ENCODE measurements around the gene HBM.
"Not testable (repeated sequence)": the region's sequence is repeated elsewhere in the genome, so short reads cannot be mapped to it uniquely, and the experiment has no call there.

Gene HBM

DNA sequence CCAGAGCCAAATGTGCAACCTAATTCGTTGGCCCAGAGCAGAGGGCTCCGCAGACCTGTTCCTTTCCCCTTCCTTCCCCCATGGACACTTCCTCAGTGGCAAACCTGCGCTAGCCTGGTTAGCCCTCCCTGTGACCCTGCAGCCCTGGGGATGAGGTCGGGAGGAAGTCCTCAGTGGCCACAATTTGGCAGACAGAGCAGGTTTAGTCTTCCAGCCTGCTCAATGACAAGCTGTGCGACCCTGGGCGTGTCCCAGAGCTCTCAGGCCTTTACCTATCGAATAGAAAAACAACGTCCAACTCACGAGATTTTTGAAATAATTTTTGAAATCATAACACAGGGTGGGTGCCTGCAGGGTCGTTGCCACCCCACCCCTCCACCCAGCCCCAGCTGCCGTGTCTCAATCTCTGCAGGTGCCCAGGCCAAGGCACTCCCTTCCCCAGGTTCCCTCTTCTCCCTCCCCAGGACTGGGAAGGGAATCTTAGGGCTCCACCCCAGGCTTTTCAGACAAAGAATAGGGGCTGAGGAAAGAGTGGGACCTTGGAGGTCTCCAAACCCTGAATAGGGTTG lies 1.4 kb downstream of the HBM start:
- DNase-seq (ENCODE audit: extremely low read depth in 1 of 2, low read depth in 1 of 2): no peak

DNA sequence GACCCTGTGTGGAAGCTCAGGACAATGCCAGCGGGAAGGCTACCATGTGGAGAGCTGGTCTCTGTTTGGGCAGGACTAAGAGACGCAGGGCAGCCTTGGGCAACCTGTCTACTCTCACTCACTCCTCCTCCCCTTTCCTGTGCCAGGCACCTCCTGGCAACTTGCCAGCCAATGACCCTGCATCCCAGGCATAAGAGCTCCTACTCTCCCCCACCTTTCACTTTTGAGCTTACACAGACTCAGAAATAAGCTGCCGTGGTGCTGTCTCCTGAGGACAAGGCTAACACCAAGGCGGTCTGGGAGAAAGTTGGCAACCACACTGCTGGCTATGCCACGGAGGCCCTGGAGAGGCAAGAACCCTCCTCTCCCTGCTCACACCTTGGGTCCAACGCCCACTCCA lies 2.6 kb downstream of the HBM start:
- no peak for DNase-seq (ENCODE audit: extremely low read depth in 1 of 2, low read depth in 1 of 2)

DNA sequence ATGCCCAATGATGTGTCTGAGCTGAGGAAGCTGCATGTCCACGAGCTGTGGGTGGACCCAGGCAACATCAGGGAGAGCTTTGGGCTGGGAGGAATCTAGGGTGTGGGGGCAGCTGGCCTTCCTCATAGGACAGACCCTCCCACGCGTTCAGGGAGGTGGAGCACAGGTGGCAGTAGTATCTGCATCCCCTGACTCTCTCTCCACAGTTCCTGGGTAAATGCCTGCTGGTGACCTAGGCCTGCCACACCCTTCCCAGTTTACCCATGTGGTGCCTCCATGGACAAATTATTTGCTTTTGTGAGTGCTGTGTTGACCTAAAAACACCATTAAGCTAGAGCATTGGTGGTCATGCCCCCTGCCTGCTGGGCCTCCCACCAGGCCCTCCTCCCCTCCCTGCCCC lies 3.2 kb downstream of the HBM start:
- DNase-seq (ENCODE audit: extremely low read depth in 1 of 2, low read depth in 1 of 2): no peak

DNA sequence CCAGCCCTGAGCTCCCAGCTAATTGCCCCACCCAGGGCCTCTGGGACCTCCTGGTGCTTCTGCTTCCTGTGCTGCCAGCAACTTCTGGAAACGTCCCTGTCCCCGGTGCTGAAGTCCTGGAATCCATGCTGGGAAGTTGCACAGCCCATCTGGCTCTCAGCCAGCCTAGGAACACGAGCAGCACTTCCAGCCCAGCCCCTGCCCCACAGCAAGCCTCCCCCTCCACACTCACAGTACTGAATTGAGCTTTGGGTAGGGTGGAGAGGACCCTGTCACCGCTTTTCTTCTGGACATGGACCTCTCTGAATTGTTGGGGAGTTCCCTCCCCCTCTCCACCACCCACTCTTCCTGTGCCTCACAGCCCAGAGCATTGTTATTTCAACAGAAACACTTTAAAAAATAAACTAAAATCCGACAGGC lies 4.3 kb downstream of the HBM start:
- not testable (repeated sequence) for DNase-seq (ENCODE audit: extremely low read depth in 1 of 2, low read depth in 1 of 2)

DNA sequence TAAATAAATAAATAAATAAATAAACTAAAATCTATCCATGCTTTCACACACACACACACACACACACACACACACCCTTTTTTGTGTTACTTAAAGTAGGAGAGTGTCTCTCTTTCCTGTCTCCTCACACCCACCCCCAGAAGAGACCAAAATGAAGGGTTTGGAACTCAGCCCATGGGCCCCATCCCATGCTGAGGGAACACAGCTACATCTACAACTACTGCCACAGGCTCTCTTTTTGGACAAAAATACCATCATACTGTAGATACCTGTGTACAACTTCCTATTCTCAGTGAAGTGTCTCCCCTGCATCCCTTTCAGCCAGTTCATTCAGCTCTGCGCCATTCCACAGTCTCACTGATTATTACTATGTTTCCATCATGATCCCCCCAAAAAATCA lies 5.0 kb downstream of the HBM start:
- DNase-seq (ENCODE audit: extremely low read depth in 1 of 2, low read depth in 1 of 2): no peak

DNA sequence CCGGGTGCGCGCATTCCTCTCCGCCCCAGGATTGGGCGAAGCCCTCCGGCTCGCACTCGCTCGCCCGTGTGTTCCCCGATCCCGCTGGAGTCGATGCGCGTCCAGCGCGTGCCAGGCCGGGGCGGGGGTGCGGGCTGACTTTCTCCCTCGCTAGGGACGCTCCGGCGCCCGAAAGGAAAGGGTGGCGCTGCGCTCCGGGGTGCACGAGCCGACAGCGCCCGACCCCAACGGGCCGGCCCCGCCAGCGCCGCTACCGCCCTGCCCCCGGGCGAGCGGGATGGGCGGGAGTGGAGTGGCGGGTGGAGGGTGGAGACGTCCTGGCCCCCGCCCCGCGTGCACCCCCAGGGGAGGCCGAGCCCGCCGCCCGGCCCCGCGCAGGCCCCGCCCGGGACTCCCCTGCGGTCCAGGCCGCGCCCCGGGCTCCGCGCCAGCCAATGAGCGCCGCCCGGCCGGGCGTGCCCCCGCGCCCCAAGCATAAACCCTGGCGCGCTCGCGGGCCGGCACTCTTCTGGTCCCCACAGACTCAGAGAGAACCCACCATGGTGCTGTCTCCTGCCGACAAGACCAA lies 6.7 kb downstream of the HBM start, which contains the start of gene HBA2:
Gene HBA2 (plus strand): TSS at position 503 of the 568 bp plus-strand sequence. CDS start 37 bp downstream, at position 540.
- not testable (repeated sequence) for DNase-seq (ENCODE audit: extremely low read depth in 1 of 2, low read depth in 1 of 2)

DNA sequence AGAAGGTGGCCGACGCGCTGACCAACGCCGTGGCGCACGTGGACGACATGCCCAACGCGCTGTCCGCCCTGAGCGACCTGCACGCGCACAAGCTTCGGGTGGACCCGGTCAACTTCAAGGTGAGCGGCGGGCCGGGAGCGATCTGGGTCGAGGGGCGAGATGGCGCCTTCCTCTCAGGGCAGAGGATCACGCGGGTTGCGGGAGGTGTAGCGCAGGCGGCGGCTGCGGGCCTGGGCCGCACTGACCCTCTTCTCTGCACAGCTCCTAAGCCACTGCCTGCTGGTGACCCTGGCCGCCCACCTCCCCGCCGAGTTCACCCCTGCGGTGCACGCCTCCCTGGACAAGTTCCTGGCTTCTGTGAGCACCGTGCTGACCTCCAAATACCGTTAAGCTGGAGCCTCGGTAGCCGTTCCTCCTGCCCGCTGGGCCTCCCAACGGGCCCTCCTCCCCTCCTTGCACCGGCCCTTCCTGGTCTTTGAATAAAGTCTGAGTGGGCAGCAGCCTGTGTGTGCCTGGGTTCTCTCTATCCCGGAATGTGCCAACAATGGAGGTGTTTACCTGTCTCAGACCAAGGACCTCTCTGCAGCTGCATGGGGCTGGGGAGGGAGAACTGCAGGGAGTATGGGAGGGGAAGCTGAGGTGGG lies 7.6 kb downstream of the HBM start:
- DNase-seq (ENCODE audit: extremely low read depth in 1 of 2, low read depth in 1 of 2): not testable (repeated sequence)

DNA sequence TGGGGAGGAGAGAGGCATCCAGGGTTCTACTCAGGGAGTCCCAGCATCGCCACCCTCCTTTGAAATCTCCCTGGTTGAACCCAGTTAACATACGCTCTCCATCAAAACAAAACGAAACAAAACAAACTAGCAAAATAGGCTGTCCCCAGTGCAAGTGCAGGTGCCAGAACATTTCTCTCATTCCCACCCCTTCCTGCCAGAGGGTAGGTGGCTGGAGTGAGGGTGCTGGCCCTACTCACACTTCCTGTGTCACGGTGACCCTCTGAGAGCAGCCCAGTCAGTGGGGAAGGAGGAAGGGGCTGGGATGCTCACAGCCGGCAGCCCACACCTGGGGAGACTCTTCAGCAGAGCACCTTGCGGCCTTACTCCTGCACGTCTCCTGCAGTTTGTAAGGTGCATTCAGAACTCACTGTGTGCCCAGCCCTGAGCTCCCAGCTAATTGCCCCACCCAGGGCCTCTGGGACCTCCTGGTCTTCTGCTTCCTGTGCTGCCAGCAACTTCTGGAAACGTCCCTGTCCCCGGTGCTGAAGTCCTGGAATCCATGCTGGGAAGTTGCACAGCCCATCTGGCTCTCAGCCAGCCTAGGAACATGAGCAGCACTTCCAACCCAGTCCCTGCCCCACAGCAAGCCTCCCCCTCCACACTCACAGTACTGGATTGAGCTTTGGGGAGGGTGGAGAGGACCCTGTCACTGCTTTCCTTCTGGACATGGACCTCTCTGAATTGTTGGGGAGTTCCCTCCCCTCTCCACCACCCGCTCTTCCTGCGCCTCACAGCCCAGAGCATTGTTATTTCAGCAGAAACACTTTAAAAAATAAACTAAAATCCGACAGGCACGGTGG lies 8.4 kb downstream of the HBM start:
- not testable (repeated sequence) for DNase-seq (ENCODE audit: extremely low read depth in 1 of 2, low read depth in 1 of 2)

DNA sequence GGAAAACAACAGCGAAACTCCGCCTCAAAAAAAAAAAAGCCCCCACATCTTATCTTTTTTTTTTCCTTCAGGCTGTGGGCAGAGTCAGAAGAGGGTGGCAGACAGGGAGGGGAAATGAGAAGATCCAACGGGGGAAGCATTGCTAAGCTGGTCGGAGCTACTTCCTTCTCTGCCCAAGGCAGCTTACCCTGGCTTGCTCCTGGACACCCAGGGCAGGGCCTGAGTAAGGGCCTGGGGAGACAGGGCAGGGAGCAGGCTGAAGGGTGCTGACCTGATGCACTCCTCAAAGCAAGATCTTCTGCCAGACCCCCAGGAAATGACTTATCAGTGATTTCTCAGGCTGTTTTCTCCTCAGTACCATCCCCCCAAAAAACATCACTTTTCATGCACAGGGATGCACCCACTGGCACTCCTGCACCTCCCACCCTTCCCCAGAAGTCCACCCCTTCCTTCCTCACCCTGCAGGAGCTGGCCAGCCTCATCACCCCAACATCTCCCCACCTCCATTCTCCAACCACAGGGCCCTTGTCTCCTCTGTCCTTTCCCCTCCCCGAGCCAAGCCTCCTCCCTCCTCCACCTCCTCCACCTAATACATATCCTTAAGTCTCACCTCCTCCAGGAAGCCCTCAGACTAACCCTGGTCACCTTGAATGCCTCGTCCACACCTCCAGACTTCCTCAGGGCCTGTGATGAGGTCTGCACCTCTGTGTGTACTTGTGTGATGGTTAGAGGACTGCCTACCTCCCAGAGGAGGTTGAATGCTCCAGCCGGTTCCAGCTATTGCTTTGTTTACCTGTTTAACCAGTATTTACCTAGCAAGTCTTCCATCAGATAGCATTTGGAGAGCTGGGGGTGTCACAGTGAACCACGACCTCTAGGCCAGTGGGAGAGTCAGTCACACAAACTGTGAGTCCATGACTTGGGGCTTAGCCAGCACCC lies 9.5 kb downstream of the HBM start:
- DNase-seq (ENCODE audit: extremely low read depth in 1 of 2, low read depth in 1 of 2): no peak

DNA sequence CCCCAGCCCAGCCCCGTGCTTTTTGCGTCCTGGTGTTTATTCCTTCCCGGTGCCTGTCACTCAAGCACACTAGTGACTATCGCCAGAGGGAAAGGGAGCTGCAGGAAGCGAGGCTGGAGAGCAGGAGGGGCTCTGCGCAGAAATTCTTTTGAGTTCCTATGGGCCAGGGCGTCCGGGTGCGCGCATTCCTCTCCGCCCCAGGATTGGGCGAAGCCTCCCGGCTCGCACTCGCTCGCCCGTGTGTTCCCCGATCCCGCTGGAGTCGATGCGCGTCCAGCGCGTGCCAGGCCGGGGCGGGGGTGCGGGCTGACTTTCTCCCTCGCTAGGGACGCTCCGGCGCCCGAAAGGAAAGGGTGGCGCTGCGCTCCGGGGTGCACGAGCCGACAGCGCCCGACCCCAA lies 10.2 kb downstream of the HBM start:
- DNase-seq (ENCODE audit: extremely low read depth in 1 of 2, low read depth in 1 of 2): not testable (repeated sequence)

DNA sequence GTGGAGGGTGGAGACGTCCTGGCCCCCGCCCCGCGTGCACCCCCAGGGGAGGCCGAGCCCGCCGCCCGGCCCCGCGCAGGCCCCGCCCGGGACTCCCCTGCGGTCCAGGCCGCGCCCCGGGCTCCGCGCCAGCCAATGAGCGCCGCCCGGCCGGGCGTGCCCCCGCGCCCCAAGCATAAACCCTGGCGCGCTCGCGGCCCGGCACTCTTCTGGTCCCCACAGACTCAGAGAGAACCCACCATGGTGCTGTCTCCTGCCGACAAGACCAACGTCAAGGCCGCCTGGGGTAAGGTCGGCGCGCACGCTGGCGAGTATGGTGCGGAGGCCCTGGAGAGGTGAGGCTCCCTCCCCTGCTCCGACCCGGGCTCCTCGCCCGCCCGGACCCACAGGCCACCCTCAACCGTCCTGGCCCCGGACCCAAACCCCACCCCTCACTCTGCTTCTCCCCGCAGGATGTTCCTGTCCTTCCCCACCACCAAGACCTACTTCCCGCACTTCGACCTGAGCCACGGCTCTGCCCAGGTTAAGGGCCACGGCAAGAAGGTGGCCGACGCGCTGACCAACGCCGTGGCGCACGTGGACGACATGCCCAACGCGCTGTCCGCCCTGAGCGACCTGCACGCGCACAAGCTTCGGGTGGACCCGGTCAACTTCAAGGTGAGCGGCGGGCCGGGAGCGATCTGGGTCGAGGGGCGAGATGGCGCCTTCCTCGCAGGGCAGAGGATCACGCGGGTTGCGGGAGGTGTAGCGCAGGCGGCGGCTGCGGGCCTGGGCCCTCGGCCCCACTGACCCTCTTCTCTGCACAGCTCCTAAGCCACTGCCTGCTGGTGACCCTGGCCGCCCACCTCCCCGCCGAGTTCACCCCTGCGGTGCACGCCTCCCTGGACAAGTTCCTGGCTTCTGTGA lies 11.0 kb downstream of the HBM start, which contains the start of gene HBA1:
Gene HBA1 (plus strand): TSS at position 204 of the 906 bp plus-strand sequence. CDS start 37 bp downstream, at position 241.
- DNase-seq (ENCODE audit: extremely low read depth in 1 of 2, low read depth in 1 of 2): not testable (repeated sequence)

DNA sequence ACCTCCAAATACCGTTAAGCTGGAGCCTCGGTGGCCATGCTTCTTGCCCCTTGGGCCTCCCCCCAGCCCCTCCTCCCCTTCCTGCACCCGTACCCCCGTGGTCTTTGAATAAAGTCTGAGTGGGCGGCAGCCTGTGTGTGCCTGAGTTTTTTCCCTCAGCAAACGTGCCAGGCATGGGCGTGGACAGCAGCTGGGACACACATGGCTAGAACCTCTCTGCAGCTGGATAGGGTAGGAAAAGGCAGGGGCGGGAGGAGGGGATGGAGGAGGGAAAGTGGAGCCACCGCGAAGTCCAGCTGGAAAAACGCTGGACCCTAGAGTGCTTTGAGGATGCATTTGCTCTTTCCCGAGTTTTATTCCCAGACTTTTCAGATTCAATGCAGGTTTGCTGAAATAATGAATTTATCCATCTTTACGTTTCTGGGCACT lies 11.6 kb downstream of the HBM start:
- no peak for DNase-seq (ENCODE audit: extremely low read depth in 1 of 2, low read depth in 1 of 2)

DNA sequence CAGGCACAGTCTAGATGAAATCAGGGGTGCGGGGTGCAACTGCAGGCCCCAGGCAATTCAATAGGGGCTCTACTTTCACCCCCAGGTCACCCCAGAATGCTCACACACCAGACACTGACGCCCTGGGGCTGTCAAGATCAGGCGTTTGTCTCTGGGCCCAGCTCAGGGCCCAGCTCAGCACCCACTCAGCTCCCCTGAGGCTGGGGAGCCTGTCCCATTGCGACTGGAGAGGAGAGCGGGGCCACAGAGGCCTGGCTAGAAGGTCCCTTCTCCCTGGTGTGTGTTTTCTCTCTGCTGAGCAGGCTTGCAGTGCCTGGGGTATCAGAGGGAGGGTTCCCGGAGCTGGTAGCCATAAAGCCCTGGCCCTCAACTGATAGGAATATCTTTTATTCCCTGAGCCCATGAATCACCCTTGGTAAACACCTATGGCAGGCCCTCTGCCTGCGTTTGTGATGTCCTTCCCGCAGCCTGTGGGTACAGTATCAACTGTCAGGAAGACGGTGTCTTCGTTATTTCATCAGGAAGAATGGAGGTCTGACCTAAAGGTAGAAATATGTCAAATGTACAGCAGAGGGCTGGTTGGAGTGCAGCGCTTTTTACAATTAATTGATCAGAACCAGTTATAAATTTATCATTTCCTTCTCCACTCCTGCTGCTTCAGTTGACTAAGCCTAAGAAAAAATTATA lies 12.3 kb downstream of the HBM start:
- no peak for DNase-seq (ENCODE audit: extremely low read depth in 1 of 2, low read depth in 1 of 2)

DNA sequence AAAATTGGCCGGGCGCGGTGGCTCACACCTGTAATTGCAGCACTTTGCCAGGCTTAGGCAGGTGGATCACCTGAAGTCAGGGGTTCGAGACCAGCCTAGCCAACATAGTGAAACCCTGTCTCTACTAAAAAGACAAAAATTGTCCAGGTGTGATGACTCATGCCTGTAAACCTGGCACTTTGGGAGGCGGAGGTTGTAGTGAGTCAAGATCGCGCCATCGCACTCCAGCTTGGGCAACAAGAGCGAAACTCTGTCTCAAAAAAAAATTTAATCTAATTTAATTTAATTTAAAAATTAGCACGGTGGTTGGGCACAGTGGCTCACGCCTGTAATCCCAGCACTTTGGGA lies 12.9 kb downstream of the HBM start:
- no peak for DNase-seq (ENCODE audit: extremely low read depth in 1 of 2, low read depth in 1 of 2)

DNA sequence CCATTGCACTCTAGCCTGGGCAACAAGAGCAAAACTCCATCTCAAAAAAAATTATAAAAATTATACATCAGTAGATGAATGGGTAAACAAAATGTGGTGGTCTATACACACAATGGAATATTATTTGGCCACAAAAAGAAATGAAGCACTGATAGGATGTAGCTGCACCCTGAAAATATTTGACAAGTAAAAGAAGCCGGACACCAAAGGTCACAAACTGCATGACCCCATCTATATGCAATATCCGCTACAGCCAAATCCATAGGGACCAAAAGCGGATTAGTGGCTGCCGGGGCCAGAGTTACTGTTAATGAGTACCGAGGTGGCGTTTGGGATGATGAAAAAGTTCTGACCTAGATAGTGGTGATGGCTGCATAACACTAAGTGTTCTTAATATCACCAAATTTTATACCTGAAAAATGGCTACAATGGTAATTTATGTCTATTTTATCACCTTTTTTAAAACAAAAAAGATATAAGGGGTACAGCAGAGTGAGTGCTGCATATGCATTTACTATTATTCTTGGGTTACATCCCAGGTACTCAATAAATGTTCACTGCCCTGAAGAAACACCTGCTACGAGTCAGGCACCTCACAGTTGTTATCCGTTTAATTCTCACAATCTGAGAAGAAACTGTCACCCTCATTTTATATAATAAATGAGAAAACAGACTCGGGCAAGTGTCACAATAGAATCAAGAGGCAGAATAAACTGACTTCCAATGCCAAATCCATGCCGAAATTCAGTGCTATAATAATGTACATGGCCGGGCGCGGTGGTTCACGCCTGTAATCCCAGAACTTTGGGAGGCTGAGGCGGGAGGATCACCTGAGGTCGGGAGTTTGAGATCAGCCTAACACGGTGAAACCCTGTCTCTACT lies 13.7 kb downstream of the HBM start:
- DNase-seq (ENCODE audit: extremely low read depth in 1 of 2, low read depth in 1 of 2): no peak

DNA sequence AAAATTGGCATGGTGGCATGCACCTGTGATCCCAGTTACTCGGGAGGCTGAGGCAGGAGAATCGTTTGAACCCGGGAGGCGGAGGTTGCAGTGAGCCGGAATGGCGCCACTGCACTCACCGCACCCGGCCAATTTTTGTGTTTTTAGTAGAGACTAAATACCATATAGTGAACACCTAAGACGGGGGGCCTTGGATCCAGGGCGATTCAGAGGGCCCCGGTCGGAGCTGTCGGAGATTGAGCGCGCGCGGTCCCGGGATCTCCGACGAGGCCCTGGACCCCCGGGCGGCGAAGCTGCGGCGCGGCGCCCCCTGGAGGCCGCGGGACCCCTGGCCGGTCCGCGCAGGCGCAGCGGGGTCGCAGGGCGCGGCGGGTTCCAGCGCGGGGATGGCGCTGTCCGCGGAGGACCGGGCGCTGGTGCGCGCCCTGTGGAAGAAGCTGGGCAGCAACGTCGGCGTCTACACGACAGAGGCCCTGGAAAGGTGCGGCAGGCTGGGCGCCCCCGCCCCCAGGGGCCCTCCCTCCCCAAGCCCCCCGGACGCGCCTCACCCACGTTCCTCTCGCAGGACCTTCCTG lies 14.4 kb downstream of the HBM start, which contains the start of gene HBQ1:
Gene HBQ1 (plus strand): TSS at position 359 of the 575 bp plus-strand sequence. CDS start 28 bp downstream, at position 387.
- DNase-seq (ENCODE audit: extremely low read depth in 1 of 2, low read depth in 1 of 2): peak in 1 of 2 donors; percentile 19

Data from activated CD8-positive, alpha-beta memory T cell treated with anti-CD3 and anti-CD28 coated beads for 1 hour (primary cell).